Peyer's patch (tissue), 4 donors: ENCODE results near the gene CARMIL1.

Experiments used
- CTCF ChIP-seq, 6 experiments: fragments of 450-650 bp in 4 of 6; fragments of 200-600 bp in 2 of 6; sonication (generic) in 1 of 6; IDR thresholded peaks; one replicate each; pipeline ENCODE4 v1.5.1; 2017 to 2019; ENCODE audit warnings: antibody characterized with exemption in 6 of 6, mild to moderate bottlenecking in 3 of 6, moderate library complexity in 1 of 6
- POLR2A ChIP-seq, 2 donors: fragments of 450-650 bp; IDR thresholded peaks; one replicate each; pipeline ENCODE4 v1.5.1; 2017; ENCODE audit warnings: antibody characterized with exemption in 2 of 2, mild to moderate bottlenecking in 2 of 2, moderate library complexity in 2 of 2

DNA sequence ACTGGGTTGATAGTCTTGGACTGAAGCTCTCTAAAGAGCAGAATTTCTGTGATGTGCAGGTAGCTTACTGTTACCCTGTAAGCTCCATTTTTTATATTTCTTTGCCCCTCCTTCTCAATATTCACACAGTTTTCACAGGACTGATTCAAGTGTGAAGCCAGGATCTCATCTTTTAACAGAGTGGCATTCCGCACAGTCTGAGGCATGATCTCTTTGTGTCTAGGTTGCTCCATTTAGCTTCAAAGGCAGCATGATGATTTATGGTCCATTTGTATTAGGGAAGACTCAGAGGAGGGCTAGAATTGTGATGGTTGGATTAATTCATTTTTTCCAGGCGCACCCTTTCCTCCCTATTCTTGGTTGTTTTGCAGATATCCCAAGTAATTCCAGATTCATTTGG, 43.5 kb downstream of the CARMIL1 start:
- TF ChIP-seq POLR2A (IDR thresholded peaks at IDR 0.05) (no peak), CTCF (IDR thresholded peaks at IDR 0.05) (no peak)
